Ishikawa (cell line): ENCODE results near the gene TCF7L2.

Experiments used
- CEBPB ChIP-seq: IDR thresholded peaks from 2 replicates; pipeline ENCODE4 v1.6.1; 2012
- CREB1 ChIP-seq: IDR thresholded peaks from 2 replicates; pipeline ENCODE4 v1.6.1; 2012; ENCODE audit warnings: low read depth
- EGR1 ChIP-seq: IDR thresholded peaks from 2 replicates; pipeline ENCODE4 v1.6.1; 2012
- EP300 ChIP-seq: IDR thresholded peaks from 2 replicates; pipeline ENCODE4 v1.6.1; 2012; ENCODE audit warnings: borderline replicate concordance
- FOXM1 ChIP-seq: IDR thresholded peaks from 2 replicates; pipeline ENCODE4 v1.6.1; 2012; ENCODE audit warnings: low read depth, borderline replicate concordance
- MAX ChIP-seq: IDR thresholded peaks from 2 replicates; pipeline ENCODE4 v1.6.1; 2012
- NFIC ChIP-seq: IDR thresholded peaks from 2 replicates; pipeline ENCODE4 v1.6.1; 2012
- RAD21 ChIP-seq: IDR thresholded peaks from 2 replicates; pipeline ENCODE4 v1.6.1; 2012; ENCODE audit warnings: low read depth
- REST ChIP-seq: IDR thresholded peaks from 2 replicates; pipeline ENCODE4 v1.6.1; 2012; ENCODE audit warnings: low read depth, mild to moderate bottlenecking
- TAF1 ChIP-seq: IDR thresholded peaks from 2 replicates; pipeline ENCODE4 v1.6.1; 2012; ENCODE audit warnings: low read depth, mild to moderate bottlenecking
- TCF12 ChIP-seq: IDR thresholded peaks from 2 replicates; pipeline ENCODE4 v1.6.1; 2012; ENCODE audit warnings: low read depth
- TEAD4 ChIP-seq: IDR thresholded peaks from 2 replicates; pipeline ENCODE4 v1.6.1; 2012
- USF1 ChIP-seq: IDR thresholded peaks from 2 replicates; pipeline ENCODE4 v1.6.1; 2012
- YY1 ChIP-seq: IDR thresholded peaks from 2 replicates; pipeline ENCODE4 v1.6.1; 2012; ENCODE audit warnings: low read depth
- ZBTB7A ChIP-seq: IDR thresholded peaks from 2 replicates; pipeline ENCODE4 v1.6.1; 2012; ENCODE audit warnings: low read depth

Gene TCF7L2

DNA sequence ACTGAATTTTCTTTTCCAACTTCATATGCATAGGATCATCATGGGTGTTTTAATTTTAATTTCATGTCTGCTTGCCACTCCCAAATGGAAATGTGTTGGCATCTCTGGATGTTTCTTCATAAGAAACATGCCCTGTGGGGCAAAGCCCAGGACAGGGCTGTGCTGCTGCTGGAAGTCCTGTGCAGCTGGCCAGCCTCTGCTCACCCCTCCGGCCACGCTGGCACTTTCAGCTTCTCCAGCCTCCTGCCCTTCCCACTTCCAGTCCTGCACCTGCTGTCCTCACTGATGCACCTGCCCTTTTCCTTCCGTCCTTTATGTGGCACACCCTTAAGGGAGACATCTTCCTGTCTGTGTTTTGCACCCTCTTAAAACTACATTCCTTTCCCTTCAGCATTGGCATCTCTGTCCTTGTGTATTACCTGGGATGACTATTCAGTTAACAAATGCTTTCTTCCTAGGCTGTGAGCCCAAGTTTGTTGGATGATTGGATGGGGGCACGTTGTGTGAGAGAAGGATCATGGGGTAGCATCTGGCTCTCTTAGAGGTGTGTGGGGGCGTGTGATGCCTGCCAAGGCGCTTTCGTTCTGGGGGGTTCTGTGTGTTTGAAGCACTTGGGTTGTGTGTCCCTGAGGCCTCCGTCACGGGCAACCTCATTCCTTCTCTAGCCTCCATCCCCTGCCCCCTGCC lies 56.8 kb downstream of the TCF7L2 start:
- TF ChIP-seq TEAD4 (no peak), RAD21 (no peak), FOXM1 (no peak), NFIC (no peak), CREB1 (no peak), EGR1 (no peak)

- TF ChIP-seq TAF1 (no peak), NFIC (no peak), TCF12 (no peak), REST (no peak), EP300 (no peak), TEAD4 (no peak)
These were observed 57.3 kb downstream of the TCF7L2 start for GRCh38 chr10:113007343-113007771.

GRCh38 chr10:113007821-113008220 lies 57.8 kb downstream of the TCF7L2 start:
- TF ChIP-seq CREB1 (no peak), EGR1 (no peak), REST (no peak), EP300 (no peak), MAX (no peak), NFIC (no peak), USF1 (no peak), TCF12 (no peak), ZBTB7A (no peak), CEBPB (no peak), YY1 (no peak), FOXM1 (no peak), TEAD4 (no peak), TAF1 (no peak), RAD21 (no peak)

GRCh38 chr10:113011592-113012374 lies 61.7 kb downstream of the TCF7L2 start:
- TF ChIP-seq EGR1, result no peak
- no peak for TF ChIP-seq MAX
- no peak for TF ChIP-seq CREB1
- TF ChIP-seq RAD21, result no peak
- TF ChIP-seq ZBTB7A, result no peak
- no peak for TF ChIP-seq YY1
- no peak for TF ChIP-seq EP300
- no peak for TF ChIP-seq NFIC

DNA sequence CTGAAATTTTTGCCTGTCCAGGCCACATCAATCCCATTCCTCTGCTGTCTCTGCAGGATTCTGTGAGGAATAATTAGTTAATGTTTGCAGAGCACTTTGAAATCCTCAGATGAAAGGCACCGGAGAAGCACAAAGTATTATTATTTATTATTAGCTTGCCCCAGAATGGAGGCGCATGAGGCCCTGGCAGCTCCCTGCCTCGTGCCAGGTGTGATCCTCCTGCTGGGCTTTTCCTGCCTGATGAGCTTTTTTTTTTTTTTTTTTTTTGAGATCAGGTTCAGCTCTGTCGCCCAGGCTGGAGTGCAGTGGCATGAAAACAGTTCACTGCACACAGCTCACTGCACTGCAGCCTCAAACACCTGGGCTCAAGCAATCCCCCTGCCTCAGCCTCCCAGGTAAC lies 65.2 kb downstream of the TCF7L2 start:
- TF ChIP-seq MAX, result peak; percentile 84
- 0 out of 2 replicates have a peak, but pooled peaks have one; percentile 42 for TF ChIP-seq TCF12
- no peak for TF ChIP-seq CREB1

DNA sequence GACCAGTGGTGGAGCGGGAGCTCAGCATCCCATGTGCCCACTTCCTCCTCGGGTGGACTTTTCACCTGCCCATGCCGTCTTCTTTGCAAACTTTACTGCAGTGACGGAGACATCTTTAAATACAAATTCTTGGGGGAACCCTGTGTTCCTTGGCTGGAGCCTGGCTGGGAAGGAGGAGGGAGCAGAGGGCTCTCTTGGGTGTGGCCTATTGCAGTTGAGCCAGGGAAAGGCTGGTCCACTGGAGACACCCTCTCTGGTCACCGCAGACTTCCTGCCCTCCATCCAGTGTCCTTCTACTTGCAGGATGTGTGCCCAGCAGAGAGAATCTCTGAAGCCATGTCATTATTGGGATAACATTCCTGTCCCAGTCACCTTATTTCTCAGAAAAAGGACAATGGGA lies 67.3 kb downstream of the TCF7L2 start:
- TF ChIP-seq USF1 (no peak), TCF12 (no peak), EGR1 (no peak), CEBPB (no peak), RAD21 (no peak), MAX (no peak), ZBTB7A (no peak), FOXM1 (no peak), REST (no peak), TEAD4 (no peak), TAF1 (no peak), CREB1 (no peak)
